Measurements from ENCODE around the gene APLF.
A peak's percentile ranks its signal among the peaks of the same experiment; 100 is the strongest.
"Not testable (repeated sequence)": the region's sequence is repeated elsewhere in the genome, so short reads cannot be mapped to it uniquely, and the experiment has no call there.

APLF gene

GRCh38 chr2:68482296-68482820 lies 15.0 kb downstream of the APLF start:
- DNase-seq, result no peak

GRCh38 chr2:68483011-68483410 lies 15.6 kb downstream of the APLF start:
- no peak for DNase-seq

- peak; percentile 58 for DNase-seq
Observed at GRCh38 chr2:68487773-68488355, 20.5 kb downstream of the APLF start.

GRCh38 chr2:68488605-68489004 lies 21.2 kb downstream of the APLF start:
- DNase-seq, result not testable (repeated sequence)

GRCh38 chr2:68489282-68489681 lies 21.9 kb downstream of the APLF start:
- no peak for DNase-seq

GRCh38 chr2:68491582-68491981 lies 24.2 kb downstream of the APLF start:
- DNase-seq, result no peak

- no peak for DNase-seq
Observed at GRCh38 chr2:68499133-68499532, 31.7 kb downstream of the APLF start.

GRCh38 chr2:68500649-68501048 lies 33.3 kb downstream of the APLF start:
- DNase-seq, result no peak

GRCh38 chr2:68501768-68502167 lies 34.4 kb downstream of the APLF start:
- no peak for DNase-seq

GRCh38 chr2:68505603-68506159 lies 38.3 kb downstream of the APLF start:
- DNase-seq, result no peak

GRCh38 chr2:68506170-68506569 lies 38.8 kb downstream of the APLF start:
- DNase-seq, result no peak

- DNase-seq, result no peak
Observed at GRCh38 chr2:68512326-68512725, 44.9 kb downstream of the APLF start.

GRCh38 chr2:68512966-68513365 lies 45.6 kb downstream of the APLF start:
- no peak for DNase-seq

GRCh38 chr2:68514316-68514929 lies 47.0 kb downstream of the APLF start:
- no peak for DNase-seq

- no peak for DNase-seq
Observed at GRCh38 chr2:68516051-68516955, 48.9 kb downstream of the APLF start.

GRCh38 chr2:68519236-68519635 lies 51.9 kb downstream of the APLF start:
- DNase-seq, result no peak

- DNase-seq, result no peak
Observed at GRCh38 chr2:68521037-68521436, 53.7 kb downstream of the APLF start.

- DNase-seq, result not testable (repeated sequence)
Observed at GRCh38 chr2:68526943-68527342, 59.6 kb downstream of the APLF start.

- DNase-seq, result not testable (repeated sequence)
Observed at GRCh38 chr2:68527343-68528081, 60.1 kb downstream of the APLF start.

- not testable (repeated sequence) for DNase-seq
Observed at GRCh38 chr2:68529156-68529555, 61.8 kb downstream of the APLF start.

- DNase-seq, result not testable (repeated sequence)
Observed at GRCh38 chr2:68529651-68530050, 62.3 kb downstream of the APLF start.

GRCh38 chr2:68536000-68536399 lies 68.6 kb downstream of the APLF start:
- no peak for DNase-seq

GRCh38 chr2:68537011-68537410 lies 69.6 kb downstream of the APLF start:
- no peak for DNase-seq
